Fibroblast of upper back skin (primary cell): ENCODE data around the gene TBC1D5.
"Not testable (repeated sequence)": the region's sequence is repeated elsewhere in the genome, so short reads cannot be mapped to it uniquely, and the experiment has no call there.

Experiments
- DNase-seq: peaks from one replicate; pipeline ENCODE4 v3.0.0-alpha.2; 2013

Gene TBC1D5

GRCh38 chr3:17394541-17395155 is 347.8 kb downstream of the TBC1D5 start:
- DNase-seq: no peak

DNA sequence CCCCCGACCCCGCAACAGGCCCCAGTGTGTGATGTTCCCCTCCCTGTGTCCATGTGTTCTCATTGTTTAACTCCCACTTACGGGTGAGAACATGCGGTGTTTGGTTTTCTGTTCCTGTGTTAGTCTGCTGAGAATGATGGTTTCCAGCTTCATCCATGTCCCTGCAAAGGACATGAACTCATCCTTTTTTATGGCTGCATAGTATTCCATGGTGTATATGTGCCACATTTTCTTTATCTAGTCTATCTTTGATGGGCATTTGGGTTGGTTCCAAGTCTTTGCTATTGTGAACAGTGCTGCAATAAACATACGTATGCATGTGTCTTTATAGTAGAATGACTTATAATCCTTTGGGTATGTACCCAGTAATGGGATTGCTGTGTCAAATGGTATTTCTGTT is 349.9 kb downstream of the TBC1D5 start:
- not testable (repeated sequence) for DNase-seq

DNA sequence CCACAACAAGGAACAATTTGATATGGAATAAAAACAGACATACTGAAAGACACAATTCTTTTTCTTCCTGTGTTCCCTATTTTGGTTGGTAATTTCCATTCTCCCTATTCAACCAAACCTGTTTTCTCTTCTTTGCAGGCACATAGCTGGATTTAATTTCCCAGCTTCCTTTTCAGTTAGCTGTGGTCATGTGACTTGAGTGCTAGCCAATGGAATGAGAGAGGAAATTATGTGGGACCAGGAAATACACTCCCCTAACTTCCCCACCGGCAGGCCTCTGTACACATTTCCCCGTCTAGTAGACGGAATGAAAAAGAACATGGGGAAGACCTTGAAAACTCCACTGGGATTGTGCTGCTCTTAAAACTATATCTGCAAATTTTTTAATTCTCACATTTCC is 351.6 kb downstream of the TBC1D5 start:
- DNase-seq: no peak

DNA sequence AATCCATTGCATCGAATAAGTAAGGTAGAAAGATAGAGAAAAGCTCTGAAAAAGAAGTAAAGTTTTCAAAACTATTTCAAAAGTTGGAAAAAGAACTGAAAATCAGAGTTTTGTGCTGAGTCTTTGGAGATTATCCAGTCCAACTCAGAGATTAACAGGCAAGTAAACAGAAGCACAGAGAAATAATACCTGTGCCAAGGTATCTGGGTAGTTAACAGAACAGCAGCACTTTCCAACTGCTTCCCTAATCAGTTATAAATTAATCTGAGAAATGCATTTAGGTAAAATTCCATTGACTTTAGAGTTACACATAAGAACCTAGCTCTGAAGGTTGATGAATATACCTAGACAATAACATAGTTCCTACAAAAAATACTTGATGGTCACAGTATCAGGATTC is 355.3 kb downstream of the TBC1D5 start:
- DNase-seq: no peak

DNA sequence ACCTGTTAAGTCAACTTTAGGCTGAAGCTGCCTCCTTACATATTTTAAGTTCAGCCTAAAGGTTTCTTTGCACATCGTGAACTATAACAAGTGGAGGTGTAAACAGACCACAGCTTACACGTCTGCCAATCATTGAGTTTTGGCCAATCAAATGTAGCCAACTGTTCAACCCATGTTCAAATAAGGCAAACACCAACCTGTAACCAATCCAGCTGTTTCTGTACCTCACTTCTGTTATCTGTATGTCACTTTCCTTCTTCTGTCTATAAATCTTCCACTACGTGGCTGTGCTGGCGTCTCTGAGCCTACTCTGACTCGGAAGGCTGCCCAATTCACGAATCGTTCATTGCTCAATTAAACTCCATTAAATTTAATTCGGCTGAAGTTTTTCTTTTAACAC is 356.0 kb downstream of the TBC1D5 start:
- DNase-seq: no peak

DNA sequence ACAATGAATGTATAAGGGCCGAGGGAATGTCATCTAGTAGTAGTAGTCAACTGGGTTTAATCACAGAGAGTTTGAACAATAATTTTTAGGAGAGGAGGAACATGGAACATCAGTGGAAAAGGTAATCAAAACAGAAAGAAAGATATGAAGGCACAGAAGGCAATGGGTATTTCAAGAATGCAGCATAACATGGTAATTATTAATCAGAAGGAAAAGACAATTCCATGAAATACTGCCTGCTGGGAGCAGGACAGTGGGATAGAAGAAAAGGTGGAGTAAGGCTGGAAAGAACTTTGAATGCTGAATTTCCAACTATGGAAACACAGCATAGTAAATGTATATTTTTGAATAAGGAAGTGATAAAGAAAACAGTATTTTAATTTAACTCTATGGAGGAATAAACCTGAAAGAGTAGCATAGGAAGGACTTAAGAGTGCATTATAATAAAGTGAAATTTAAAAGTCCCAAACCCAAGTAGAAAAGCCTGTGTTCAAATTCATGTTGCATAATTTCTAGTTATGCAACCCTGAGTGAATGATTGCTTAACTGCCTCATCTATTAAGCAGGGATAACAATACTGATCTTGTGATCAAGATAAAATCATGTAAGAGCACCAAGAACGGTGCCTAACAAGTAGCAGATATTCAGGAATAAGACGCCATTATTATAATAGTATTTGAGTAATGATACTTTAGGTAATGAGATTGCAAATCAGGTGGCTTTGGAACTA is 357.7 kb downstream of the TBC1D5 start:
- no peak for DNase-seq

DNA sequence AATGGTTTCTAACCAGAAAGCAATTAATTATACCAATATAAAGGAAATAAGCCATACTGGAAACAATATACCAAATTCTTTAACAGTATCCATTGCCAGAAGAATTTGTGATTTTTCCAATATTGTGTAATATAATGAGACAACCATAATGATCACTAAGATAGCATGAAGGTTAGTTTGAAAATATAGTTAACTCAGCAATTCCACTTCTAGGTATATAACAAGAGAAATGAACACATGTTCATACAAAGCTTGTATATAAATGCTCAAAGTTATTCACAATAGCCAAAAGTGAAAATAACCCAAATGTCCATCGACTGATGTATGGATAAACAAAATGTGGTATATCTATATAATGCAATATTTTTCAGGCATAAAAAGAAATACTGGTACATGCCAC is 369.1 kb downstream of the TBC1D5 start:
- no peak for DNase-seq

GRCh38 chr3:17372362-17373210 is 369.8 kb downstream of the TBC1D5 start:
- DNase-seq: peak; percentile 16

DNA sequence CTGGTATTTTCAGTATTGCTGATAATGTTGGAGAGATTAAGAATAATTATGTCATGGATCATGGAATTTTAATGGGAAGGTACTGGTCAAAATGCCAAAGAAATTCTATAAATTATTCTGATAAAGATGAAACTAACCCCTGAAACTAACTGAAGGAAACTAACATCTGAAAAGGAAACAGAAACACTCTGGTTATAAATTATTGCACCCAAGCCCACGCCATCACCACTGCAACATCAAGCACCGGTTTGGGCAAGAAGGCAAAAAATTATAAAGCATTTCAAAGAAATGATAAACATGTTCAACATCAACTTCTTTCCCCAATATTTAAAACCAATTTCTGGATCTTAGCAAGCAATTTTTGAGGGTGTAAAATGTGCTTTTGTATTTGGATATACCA is 372.5 kb downstream of the TBC1D5 start:
- no peak for DNase-seq

DNA sequence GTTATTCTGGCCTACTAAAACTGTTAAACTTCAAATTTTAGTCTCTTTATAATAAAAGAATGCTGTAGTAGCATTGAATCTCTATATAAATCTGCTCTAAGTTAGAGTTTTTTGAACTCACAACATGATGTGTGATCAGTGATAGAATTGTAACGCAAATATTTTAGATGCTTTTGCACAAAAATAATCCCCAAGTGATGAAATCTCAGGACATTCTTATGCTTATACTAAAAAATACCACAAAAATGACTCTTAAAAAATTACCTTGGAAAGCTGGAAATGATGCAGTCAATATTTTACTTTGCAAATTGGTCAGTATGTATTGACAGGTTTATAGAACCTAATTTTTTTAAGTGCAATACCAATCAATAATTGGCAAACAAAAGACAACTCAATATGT is 375.3 kb downstream of the TBC1D5 start:
- peak; percentile 59 for DNase-seq

- no peak for DNase-seq
Measured at GRCh38 chr3:17360991-17361390, 381.4 kb downstream of the TBC1D5 start.

DNA sequence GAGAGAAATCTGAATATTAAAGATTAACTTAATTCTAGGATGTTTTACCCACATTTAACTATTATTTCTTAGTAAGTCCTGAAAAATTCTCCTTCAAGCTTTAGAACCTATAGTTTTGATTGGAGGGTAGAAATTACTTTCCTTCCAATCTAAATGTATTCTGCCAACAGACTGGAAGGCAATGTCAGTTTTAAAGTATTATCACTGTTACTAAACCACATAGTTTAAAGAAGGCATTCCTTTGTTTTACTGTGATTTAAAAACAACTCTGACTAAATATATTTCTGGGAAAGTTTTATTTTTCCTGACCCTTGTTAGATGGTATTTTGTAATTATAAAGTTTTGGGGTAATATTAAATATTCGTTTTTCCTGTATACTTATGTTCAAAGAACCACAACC is 382.5 kb downstream of the TBC1D5 start:
- DNase-seq: no peak

DNA sequence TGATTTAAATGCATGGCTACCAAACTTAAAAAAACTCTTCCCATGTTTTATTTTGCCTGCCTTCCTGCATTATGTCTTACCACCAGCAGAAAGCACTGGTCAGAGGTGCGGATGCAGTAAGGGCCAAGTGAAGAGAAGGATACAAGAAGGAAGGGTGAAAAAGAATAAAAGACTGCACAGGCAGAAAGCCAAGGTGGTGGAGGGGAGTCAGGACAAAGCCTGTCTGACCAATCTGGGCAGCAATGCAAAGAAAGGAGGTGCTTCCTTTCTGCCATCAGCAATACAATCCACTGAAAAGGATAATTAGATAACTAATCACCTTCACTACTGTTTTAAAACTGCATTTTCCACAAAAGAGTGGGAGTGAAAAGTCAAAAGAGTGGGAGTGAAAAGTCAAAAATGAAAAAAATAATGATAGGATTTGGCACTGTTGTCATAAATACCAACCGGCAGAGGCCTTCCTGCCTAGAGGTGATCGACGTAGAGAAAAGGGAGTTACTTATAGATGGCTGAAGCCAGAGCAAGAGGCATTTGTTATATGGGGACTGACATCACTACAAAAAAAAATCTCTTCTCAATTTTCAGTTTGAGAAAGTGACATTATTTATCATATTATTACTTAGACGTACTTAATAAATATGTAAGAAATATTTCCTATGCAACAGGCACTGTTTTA is 385.3 kb downstream of the TBC1D5 start:
- no peak for DNase-seq

- DNase-seq: no peak
Measured at GRCh38 chr3:17356585-17356984, 385.8 kb downstream of the TBC1D5 start.

- peak; percentile 42 for DNase-seq
Measured at GRCh38 chr3:17355591-17355990, 386.8 kb downstream of the TBC1D5 start.

DNA sequence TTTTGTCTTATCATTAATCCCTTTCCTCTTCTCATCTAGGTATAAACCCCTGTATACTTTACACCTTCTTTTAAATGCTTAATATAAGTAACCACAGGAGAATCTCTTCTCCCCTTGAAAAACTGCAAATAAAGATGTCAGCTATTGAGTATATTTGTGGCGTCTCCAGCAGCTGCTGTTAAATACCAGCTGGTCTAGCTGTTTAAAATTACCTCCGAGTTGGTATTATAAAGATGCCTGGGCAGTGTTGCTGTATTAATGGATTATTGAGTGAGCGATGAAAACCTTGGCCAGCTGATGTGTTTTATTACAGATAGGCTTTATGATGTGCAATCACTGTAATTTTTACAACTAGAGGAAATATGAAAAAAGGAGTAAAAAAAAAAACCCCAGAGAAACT is 388.1 kb downstream of the TBC1D5 start:
- DNase-seq: no peak

GRCh38 chr3:17352620-17353019 is 389.8 kb downstream of the TBC1D5 start:
- DNase-seq: no peak

GRCh38 chr3:17351193-17351592 is 391.2 kb downstream of the TBC1D5 start:
- not testable (repeated sequence) for DNase-seq

- DNase-seq: no peak
Measured at GRCh38 chr3:17349093-17349492, 393.3 kb downstream of the TBC1D5 start.

DNA sequence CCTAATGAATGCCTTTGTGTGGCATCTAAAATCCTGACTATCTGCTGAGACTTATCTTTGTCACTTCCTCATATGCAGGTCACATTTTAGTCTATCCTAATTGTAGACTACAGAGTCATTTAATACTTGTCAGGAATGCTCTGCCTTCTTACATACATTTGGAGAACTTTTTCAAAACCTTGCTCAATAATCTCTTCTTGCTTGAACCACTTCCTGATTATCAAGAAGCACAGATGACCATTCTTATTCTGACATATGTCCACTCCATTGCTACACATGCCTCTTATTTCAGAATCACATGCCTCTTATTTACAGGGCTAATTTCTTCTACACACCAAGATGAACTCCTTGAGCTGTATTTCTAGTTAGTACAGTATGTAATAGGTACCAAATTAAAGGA is 400.3 kb downstream of the TBC1D5 start:
- no peak for DNase-seq

- no peak for DNase-seq
Measured at GRCh38 chr3:17340693-17341092, 401.7 kb downstream of the TBC1D5 start.

DNA sequence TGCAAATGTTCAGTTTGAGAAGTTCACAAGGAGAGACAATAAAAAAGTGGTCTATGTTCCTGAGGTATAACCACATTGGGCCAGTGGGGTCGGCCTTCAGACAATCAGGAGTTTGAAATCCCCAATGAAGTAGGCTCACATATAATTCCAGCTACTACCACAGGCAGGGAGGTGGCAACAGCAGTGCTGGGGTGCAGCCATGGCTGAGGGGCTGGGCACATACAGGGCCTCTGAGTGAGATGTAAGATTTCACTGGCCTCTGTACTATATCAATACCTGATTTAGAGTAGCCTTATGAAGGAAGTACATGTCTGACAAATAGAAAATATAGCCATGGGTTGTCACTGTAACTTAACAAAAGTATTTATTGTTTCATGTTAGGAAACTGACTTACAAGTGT is 402.2 kb downstream of the TBC1D5 start:
- no peak for DNase-seq

DNA sequence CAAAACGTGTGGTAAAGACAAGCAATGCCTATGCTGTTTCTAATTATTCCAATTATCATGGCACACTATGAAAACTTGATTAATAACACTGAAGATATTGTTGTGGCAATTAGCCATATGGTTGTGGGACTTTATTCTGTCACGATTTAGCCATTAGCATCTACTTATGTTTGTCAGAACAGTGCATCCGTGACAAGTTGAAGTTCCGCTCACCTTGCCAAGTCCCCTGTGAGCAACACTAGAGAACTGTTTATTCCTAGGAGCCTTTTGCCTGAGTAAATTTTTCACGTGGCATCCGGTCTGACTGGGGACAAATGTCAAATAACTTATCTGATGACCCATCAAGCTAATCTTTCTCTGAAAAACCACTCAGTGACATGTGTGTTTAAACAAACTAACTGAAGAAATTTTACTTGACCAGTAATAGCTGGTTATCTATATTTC is 403.3 kb downstream of the TBC1D5 start:
- no peak for DNase-seq
